ENCODE data around the gene CLCA1.

GRCh38 chr1:86522240-86522639, 53.5 kb downstream of the CLCA1 start:
- TF ChIP-seq CTCF (IDR thresholded peaks at IDR 0.05 in 8 of 11, conservative IDR thresholded peaks at IDR 0.05 in 3 of 11) (no peak), POLR2A (IDR thresholded peaks at IDR 0.05) (no peak), POLR2AphosphoS5 (IDR thresholded peaks at IDR 0.05) (no peak)

Data from spleen (tissue), 7 donors.